HuH-7.5 (cell line): ENCODE data around the gene PCBD1.
"Not testable (repeated sequence)": the region's sequence is repeated elsewhere in the genome, so short reads cannot be mapped to it uniquely, and the experiment has no call there.

Experiments used
- DNase-seq: peaks from one replicate; pipeline ENCODE4 v3.0.0; 2011; ENCODE audit warnings: low spot score

The PCBD1 gene

GRCh38 chr10:70887804-70888800, at the start of gene PCBD1:
Gene PCBD1, minus strand, starts transcription at chr10:70888565. Its CDS starts 32 bp downstream, at chr10:70888533.
- DNase-seq = peak; percentile 69

DNA sequence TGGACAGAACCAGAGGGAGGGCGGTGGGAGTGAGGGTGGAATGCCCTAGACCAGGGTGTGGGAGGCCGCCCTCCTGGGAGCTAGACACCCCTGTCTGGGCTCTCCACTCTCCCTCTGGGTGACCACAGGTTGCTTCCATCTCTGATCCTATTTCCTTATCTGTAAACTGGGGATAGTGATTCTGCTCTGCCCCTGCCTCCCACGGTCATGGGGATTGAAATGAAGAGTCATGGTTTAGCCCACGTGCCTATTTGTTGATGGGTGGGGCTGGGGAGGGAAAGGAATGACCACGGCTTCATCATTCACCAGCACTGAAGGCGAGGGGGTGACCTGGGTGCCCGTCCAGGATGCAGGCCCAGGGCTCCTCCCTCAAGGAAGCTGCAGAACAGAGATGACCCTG, 49.3 kb upstream of the PCBD1 start:
- no peak for DNase-seq

DNA sequence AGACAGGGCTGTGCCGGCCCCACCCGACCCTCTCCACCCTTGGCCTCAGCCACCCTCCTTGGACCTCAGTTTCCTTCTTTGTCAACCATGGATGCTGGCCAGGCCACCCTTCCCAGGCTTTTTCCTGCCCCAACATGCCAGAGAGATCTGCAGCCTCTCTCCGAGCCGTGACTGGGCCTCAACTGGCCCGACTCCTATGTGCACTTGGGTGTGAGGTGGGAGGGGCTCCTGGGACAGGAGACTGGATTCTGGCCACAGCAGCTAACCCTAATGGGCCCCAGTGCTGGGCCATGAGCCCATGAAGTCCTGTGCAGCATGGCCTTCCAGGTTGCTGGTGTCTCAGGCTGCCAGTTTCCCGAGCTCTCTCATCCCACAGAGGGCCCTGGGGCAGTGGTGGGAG, 47.7 kb upstream of the PCBD1 start:
- no peak for DNase-seq

DNA sequence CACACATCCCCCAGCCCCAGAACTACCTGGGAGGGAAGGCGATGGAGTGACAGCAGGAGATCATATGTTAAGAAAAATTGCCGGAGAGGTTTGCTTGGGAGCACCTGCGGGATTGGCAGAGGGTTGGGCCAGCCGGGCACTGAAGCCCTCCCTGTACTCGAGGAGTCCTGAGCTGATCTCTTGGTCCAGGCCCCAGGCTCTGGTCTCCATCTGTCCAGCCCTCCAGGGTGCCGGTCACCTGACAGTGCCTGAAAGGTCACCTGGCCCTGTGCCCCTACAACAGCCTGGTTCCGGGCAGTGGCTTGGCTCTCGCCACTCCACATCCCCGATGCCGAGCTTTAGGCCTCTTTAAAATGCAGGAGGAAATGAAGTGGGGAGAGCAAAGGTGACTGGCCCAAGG, 47.3 kb upstream of the PCBD1 start:
- no peak for DNase-seq

- DNase-seq = no peak
These were observed 46.8 kb upstream of the PCBD1 start for GRCh38 chr10:70935125-70935625.

DNA sequence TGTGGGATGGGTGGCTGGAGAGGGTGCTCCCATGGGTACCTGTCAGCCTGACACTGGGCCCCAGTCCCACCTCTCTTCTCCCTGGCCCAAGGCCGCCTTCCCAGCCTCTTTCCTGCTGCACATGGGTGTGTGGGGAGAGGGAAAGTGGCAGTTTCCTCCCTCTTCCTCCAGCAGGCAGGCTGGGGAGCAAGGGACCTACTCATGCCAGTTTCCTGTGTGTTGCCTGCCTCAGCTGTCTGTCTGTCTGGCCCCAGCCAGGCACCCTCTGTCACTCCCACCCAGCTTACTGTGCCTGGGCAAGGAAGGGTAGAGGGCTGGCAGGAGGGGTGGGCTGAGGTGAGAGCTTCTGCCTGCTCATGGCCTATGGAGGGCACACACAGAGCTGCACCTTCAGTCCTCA, 46.3 kb upstream of the PCBD1 start:
- DNase-seq = no peak

DNA sequence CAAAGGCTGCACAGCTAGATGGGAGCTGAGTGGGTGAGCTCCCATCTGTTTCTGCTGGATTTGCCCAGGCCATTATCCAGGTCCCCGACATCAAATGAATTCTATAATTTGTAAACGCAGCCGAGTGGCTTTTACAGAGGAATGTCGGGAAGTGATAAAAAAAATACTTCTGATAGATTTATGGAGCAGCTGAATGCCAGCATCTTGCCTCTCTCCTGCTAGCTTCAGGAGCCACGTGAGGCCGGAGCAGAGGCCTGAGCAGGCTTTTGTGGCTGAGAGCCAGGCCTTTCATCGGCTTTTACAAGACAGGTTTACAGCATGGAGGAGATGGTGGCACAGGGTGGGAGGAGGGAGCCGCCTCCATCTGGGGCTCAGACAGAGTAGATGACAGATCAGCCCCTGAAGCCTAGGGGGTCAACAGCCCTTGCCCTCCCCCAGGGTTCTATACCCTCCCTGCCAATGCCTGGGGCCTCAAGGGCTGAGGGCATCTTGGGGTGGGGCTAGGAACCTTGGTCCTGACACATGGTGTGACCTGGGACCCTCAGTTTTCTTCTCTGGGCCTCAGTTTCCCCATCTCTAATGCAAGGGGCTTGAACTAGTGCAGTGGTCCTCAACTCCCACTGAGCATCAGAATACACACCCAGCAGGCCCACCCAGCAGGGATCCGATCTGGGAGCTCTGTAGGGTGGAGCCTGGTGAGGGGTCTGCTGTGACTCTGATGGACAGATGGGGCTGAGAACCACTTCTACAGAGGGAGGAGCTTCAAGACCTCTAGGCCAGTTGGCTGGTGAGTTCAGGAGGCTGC, 44.2 kb upstream of the PCBD1 start:
- no peak for DNase-seq

DNA sequence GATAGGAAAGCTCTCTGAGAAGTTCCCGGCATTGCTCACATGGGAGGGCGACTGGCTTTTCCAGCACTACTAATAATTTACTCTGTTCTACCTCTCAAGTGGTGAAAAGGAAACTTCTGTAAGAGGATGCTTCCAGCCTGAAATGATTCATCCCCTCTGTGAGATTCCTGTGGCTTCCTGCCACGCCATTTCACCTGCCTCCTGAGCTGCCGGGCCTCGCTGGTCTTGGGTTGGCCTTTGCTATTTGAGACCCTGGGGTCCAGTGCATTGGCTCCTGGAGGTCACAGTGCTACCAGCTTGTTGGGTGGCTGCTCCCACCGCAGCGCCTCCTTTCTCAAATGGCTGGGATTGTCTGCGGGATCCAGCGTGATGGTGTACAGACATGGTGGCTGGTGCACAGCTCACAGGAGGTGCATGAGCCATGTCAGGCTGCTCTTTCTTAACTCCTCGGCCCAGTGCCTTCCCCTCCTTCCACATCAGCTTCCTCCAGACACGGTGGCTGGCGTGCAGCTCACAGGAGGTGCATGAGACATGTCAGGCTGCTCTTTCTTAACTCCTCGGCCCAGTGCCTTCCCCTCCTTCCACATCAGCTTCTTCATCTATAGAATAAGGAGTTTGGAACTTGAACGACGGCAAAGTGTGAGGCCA, 42.9 kb upstream of the PCBD1 start:
- no peak for DNase-seq

DNA sequence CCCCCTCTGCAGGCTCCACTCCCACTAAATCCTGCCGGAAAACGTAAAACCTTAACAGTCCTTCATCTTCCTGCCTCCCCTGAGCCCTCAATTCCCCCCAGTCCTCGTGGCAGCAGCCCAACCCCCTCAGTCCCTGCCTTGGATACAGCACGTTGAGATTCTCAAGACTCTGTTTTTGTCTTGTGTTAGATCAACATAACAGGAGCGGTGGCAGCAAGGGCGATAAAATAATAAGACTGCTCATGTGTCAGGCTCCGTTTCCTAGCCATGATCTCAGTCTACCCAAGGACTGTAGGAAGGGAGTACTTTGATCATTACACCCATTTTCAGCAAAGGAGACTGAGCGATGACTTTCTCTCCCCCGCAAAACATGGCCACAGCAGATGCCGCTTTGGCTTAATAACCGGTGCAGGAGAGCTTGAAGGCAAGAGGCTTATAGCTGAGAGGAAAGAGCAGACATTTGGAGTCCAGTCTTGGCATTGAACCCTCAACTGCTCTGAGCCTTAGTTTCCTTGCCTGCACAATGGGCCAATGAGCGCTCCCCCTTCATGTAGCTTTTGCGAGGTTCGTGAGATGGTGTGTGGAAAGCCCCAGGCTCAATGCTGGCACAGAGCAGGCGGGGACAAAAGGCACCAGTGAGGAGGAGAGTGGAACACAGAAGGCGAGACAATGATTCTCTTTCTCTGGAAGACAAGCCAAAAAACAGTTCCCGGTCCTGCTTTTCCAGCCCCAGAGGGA, 42.1 kb upstream of the PCBD1 start:
- DNase-seq = no peak

DNA sequence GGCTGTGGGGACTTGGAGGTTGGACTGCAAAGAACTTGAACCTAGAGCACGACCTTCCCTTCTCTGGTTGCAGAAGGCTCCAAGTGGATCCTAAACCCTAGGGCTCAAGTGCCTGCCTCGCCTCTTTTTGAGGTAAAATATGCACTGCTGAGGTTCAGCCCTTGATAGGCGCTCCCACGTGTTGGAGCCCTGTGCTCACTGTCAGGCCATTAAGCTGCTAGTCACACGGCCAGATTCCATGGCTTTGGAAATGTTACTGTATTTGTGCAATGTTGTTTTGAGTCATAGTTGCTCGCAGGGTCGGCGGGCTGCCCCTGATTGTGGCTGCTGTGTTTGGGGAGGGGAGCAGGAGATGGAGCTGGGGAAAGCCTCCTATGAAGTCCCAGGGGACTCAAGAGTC, 39.8 kb upstream of the PCBD1 start:
- DNase-seq = no peak

GRCh38 chr10:70927189-70927943, 39.0 kb upstream of the PCBD1 start:
- no peak for DNase-seq

DNA sequence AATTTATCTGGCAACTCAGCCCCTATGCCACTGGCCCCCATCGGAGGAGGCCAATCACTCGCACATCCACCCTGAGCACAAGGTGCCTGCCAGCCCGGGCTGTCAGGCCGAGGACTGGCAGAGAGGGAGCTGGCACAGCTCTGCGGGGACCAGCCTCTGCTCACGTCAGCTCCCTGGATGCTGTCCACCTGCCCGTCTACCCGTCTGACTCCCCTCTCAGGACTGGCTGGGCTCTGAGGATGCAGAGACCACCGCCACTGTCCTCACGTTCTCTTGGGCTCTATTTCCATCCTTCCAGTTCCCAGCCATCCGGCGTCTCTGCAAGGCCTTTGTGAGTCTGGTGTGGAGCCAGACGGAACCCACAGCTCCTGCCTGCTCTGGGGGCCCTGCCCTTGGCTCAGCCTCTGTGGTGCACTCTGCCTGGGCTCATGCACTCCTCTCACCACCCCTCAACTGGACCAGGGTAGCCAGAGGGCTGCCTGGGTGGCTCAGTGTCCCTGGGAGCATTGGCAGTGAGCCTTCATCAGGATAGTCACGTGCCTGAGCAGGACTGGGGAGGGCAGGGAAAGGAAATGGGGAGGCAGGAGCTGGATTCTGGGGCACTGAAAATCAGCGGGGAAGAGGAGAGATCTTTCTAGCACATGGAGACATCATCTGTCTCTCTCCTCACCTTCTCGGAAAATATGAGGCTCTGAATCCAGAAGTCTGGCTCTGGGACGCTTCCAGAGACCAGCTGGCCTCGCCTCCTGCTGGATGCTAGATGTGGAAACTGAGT, 38.0 kb upstream of the PCBD1 start:
- no peak for DNase-seq

DNA sequence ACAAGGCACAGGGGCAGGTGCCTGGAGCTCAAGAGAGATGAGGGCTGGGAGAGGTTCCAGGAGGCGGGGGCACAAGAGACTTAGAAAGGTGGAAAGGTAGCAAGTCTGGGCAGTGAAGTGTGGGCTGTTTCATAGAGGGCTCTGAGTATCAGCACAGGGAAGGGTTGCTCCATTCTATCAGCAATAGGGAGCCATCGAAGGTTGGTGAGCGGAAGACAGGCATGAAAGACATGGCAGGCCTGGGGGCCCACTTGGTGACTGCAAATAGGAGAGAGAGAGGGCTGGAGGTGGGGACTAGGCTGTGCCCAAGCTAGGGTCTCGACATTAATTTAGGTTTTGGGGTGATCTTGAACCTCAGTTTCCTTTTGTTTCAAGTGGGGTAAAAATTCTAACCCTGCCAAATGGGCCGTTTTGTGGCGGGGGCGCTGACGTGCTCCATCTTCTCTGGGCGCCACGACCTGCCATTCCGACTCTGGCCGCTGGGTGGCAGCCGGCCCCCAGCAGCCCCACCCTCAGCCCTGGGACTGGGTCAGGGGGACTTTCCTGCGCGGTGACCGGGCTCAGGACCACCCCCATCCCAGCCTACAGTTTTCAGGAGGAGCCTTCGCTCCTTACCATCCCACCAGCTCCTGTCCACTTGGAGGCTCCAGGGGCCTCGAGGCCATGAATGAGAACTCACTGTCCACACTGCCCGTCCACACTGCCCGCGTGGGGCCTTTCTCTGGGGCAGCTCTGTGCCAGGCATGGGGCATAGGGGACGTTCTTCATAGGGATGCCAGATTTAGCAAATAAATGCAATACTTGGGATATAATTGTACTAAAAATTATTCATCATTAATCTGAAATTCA, 37.2 kb upstream of the PCBD1 start:
- peak; percentile 48 for DNase-seq

DNA sequence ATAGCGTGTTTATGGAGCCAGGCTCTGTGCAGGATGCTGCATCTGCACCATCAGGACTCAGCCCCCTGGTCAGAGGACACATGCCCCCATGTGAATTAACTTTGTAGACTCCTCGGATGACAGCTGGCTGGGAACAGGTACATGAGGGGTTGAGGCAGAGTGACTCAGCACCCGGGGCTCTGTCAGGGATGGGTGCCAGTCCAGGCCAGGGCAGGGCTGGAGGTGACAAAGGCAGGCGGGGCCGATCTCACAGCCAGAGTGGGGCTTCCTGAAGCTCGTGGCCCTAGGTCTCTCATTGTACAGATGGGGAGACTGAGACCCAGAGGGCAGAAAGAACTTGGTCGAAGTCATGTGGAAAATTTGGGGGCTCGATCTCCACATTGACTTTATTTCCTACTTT, 35.3 kb upstream of the PCBD1 start:
- no peak for DNase-seq

GRCh38 chr10:70921285-70921684, 32.9 kb upstream of the PCBD1 start:
- no peak for DNase-seq

DNA sequence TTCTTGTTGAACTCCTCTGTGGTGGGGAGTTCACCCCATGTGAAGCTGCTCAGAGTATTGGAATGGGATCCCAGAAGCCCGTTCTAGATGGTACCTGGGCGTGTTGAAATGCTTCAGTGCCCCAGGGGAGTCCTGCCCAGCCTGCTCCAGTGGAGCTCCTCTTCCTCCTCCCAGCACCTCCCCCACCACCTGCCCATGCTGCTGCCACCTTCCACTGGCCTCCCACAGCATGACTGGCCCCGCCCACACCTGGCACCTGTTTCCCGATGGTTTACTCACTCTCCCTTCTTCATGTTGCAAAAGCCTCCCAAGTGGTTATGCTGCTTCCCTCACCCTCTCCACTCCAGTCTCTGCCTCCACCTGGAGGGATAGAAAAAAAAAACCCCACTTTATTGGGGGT, 32.2 kb upstream of the PCBD1 start:
- no peak for DNase-seq

- not testable (repeated sequence) for DNase-seq
These were observed 31.5 kb upstream of the PCBD1 start for GRCh38 chr10:70919906-70920305.

DNA sequence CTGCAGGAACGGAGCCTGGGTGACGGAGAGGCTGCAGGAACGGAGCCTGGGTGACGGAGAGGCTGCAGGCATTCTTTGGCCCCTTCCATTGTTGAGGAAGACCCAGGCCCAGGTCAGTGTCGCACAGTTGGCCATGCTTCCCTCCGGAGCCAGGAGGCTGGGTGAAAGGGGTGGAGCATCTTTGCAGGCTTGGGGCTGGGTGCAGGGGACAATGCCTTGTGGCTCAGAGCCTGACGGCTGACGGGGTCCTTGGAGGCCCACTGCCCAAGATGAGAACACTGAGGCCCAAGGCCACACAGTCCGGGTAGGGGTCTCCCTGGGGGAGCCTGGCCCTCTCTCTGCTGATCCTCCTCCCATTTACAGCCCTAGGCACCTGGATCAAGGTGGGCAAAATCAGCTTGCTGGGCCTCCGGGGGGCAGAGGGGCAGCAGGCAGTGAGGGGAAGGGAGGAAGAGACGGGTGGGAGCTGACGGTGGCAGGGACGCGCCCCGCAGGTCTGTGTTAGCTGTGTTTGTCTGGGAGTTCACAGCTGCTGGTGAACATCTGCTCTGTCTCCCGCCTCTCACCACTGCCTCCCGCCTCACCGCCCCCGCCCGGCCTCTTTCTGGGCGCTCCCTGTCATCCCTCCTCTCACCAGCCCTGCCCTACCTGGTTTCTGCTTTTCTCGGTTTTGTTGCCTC, 30.6 kb upstream of the PCBD1 start:
- DNase-seq = no peak

DNA sequence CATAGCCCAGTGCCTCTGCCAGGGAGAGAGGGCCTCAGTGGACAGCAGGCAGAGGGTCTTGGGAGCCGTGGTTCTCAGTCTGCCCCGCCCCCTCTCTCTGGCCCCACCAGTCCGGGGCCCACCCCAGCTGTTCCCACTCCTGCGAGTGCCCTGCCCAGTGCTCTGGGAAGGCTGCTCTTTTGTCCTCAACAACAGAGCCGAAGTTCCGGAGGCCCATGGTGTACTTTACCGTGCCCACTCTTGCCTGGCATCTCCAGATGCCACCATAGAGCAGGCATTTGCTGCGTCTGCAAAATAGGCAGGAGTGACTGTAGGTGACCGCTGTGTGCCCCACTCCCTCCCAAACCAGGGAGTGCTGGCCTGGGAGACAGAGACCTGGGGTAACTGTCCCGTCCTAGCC, 29.3 kb upstream of the PCBD1 start:
- DNase-seq = no peak
